K562 (cell line): ENCODE data around the gene TLDC2. TPM values are rescaled to one million over a fixed set of nuclear protein-coding genes. Genes with fewer than 3 reads are reported as not detected.

Experiments
- ARHGAP35 ChIP-seq: fragments of 450-650 bp; IDR thresholded peaks from 2 replicates; pipeline ENCODE4 v1.6.1; 2018; ENCODE audit not compliant: partially characterized antibody
- BRF1 ChIP-seq: IDR thresholded peaks from 3 replicates; pipeline ENCODE4 v1.6.1; 2011; ENCODE audit warnings: borderline replicate concordance, mild to moderate bottlenecking; ENCODE audit not compliant: insufficient read length; ENCODE audit errors: extremely low read depth
- CXXC5 ChIP-seq: fragments of 250-450 bp; sonication (Bioruptor Pico); IDR thresholded peaks from 2 replicates; pipeline ENCODE4 v1.8.0; 2022; ENCODE audit warnings: inconsistent platforms, mild to moderate bottlenecking, moderate library complexity
- DPF2 ChIP-seq: fragments of 450-650 bp; IDR thresholded peaks from 2 replicates; pipeline ENCODE4 v1.6.1; 2016
- EGR1 ChIP-seq: fragments of 450-650 bp; conservative IDR thresholded peaks from 2 replicates; pipeline ENCODE4 v1.6.1; 2017; ENCODE audit warnings: mild to moderate bottlenecking
- EP300 ChIP-seq: IDR thresholded peaks from 2 replicates; pipeline ENCODE4 v1.6.1; 2012; ENCODE audit warnings: low read length, improper control_type of control experiment
- FOXA3 ChIP-seq, 2 experiments: fragments of 450-650 bp in 1 of 2; sonication (generic) in 1 of 2; formaldehyde crosslinking; IDR thresholded peaks in 1 of 2; conservative IDR thresholded peaks in 1 of 2; 2 replicates each; pipeline versions ENCODE4 v1.4.0 to v1.8.0; 2020 to 2022; ENCODE audit warnings: mild to moderate bottlenecking in 2 of 2, missing genetic modification reagents in 1 of 2
- L3MBTL2 ChIP-seq: fragments of 450-650 bp; IDR thresholded peaks from 2 replicates; pipeline ENCODE4 v1.6.1; 2016; ENCODE audit warnings: mild to moderate bottlenecking, moderate library complexity
- MYBL2 ChIP-seq, 2 experiments: fragments of 450-650 bp in 1 of 2; sonication (generic) in 1 of 2; formaldehyde crosslinking in 1 of 2; IDR thresholded peaks; 2 replicates each; pipeline versions ENCODE4 v1.6.1 to v1.8.1; 2017 to 2022; ENCODE audit warnings: borderline replicate concordance in 1 of 2, inconsistent platforms in 1 of 2, low read depth in 1 of 2, mild to moderate bottlenecking in 1 of 2, missing genetic modification reagents in 1 of 2, moderate library complexity in 1 of 2
- NONO ChIP-seq, 2 experiments: fragments of 200-400 bp in 1 of 2; fragments of 450-650 bp in 1 of 2; formaldehyde crosslinking in 1 of 2; IDR thresholded peaks; 2 replicates each; pipeline ENCODE4 v1.6.1; 2017; ENCODE audit warnings: low read depth in 2 of 2, mild to moderate bottlenecking in 2 of 2, moderate library complexity in 2 of 2, low read length in 1 of 2
- NRF1 ChIP-seq, 2 experiments: fragments of 450-650 bp; IDR thresholded peaks in 1 of 2; conservative IDR thresholded peaks in 1 of 2; 2 replicates each; pipeline ENCODE4 v1.6.1; 2014; ENCODE audit warnings: mild to moderate bottlenecking in 2 of 2
- PKNOX1 ChIP-seq: fragments of 450-650 bp; IDR thresholded peaks from 2 replicates; pipeline ENCODE4 v1.6.1; 2016
- RBM34 ChIP-seq: fragments of 200-400 bp; formaldehyde crosslinking; IDR thresholded peaks from 2 replicates; pipeline ENCODE4 v1.6.1; 2018; ENCODE audit warnings: low read length, borderline replicate concordance; ENCODE audit not compliant: insufficient read depth
- SMAD3 ChIP-seq: fragments of 450-650 bp; formaldehyde crosslinking; conservative IDR thresholded peaks from 2 replicates; pipeline ENCODE4 v1.4.0; 2020; ENCODE audit warnings: mild to moderate bottlenecking
- SPI1 ChIP-seq: IDR thresholded peaks from 2 replicates; pipeline ENCODE4 v1.6.1; 2011; ENCODE audit warnings: low read depth, low read length, control low read depth, borderline replicate concordance
- VEZF1 ChIP-seq: fragments of 200-800 bp; sonication (Bioruptor generic); IDR thresholded peaks from 2 replicates; pipeline ENCODE4 v1.6.1; 2017; ENCODE audit warnings: missing genetic modification characterization, missing compliant biosample characterization
- ZNF695 ChIP-seq: fragments of 450-650 bp; formaldehyde crosslinking; IDR thresholded peaks from 2 replicates; pipeline ENCODE4 v1.4.0; 2020; ENCODE audit warnings: mild to moderate bottlenecking, moderate library complexity
- polyA plus RNA-seq, 8 experiments: library from polyadenylated mRNA; depleted of rRNA in 4 of 8; stranded (reverse) in 5 of 8; unstranded in 3 of 8; fragments of >200 nt; fragmentation: Nextera tagmentation in 2 of 8; fragmentation: Illumina TruSeq in 1 of 8; extraction: Ambion mirVana in 2 of 8; extraction: Trizol in 1 of 8; gene quantifications; 2 replicates each; pipeline versions ENCODE4 v1.2.1 to v1.2.3, GENCODE V29; 2011 to 2014; ENCODE audit warnings: inconsistent platforms in 1 of 8, missing spikeins in 1 of 8
- total RNA-seq, 7 experiments: library from RNA; depleted of rRNA in 6 of 7; stranded (reverse); fragments of >200 nt in 6 of 7; fragmentation: Illumina TruSeq in 2 of 7; extraction: Trizol in 2 of 7; gene quantifications; 2 replicates each; pipeline versions ENCODE4 v1.2.1 to v1.2.3, GENCODE V29; 2011 to 2021; ENCODE audit warnings: low replicate concordance in 1 of 7
- TF ChIP-seq, protein P1 (sequence below): sonication (generic); formaldehyde crosslinking; IDR thresholded peaks from 2 replicates; pipeline ENCODE4 v1.8.0; 2022; ENCODE audit warnings: missing genetic modification reagents, mild to moderate bottlenecking, moderate library complexity, borderline replicate concordance
- TF ChIP-seq, protein P2 (sequence below), 2 experiments: IDR thresholded peaks in 1 of 2; conservative IDR thresholded peaks in 1 of 2; 2 replicates each; pipeline ENCODE4 v1.6.1; 2016; ENCODE audit warnings: low read depth in 2 of 2, mild to moderate bottlenecking in 1 of 2, missing compliant biosample characterization in 1 of 2, missing genetic modification characterization in 1 of 2, moderate library complexity in 1 of 2

TLDC2 gene
- total and polyA plus RNA-seq, 9 of the 15 experiments (the other 6 are each of a cell fraction or from before 2014, with no cell fraction given), result not detected

DNA sequence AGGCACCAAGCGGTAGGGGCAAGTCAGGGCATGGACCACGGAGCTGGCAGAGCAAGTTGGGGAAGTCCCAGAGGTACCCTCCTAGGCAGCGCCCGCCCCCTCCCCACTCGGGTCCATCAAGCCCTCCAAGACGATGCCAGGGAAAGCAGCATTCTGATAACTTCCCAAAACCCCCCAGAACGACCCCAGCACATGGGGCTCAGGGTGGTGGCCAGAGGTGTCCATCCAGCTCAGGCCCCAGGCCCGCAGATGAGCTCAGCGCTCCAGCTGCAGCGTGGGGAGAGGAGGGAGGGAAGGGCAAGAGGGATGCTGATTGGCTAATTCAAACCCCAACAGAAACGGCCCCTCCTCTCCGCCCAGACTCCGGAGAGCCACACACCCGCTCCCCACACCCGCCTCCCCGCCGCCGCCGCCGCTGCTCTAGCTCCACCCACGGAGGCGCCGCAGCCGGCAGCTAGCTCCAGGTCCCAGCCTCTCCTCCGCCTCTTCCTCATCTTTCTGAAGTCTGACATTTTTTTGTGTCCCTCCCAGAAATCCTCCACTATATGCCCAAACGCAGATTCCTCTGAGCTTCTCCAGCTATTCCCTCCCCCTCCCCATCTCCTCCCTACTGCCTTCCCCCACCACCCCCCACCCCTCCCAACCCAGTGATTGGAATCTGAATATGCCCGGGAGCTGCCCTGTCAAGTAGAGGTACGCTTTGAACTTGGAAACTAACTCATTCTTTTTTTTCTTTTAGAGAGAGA is 40.3 kb upstream of the TLDC2 start (continued):
- peak; percentile 11; the same call in 1 of the 2 replicates for TF ChIP-seq EP300
- TF ChIP-seq SPI1, result peak; percentile 13; the same call in 1 of the 2 replicates
- TF ChIP-seq SMAD3 (CRISPR knock-in tag), result 0 out of 2 replicates have a peak, but pooled peaks have one; percentile 27
- TF ChIP-seq PKNOX1, result peak; percentile 50; the same call in 1 of the 2 replicates
- peak; percentile 36; the same call in 1 of the 2 replicates for TF ChIP-seq L3MBTL2
- peak; percentile 38; the same call in 1 of the 2 replicates for TF ChIP-seq DPF2
- no peak for TF ChIP-seq ARHGAP35
- TF ChIP-seq, protein P1, sequence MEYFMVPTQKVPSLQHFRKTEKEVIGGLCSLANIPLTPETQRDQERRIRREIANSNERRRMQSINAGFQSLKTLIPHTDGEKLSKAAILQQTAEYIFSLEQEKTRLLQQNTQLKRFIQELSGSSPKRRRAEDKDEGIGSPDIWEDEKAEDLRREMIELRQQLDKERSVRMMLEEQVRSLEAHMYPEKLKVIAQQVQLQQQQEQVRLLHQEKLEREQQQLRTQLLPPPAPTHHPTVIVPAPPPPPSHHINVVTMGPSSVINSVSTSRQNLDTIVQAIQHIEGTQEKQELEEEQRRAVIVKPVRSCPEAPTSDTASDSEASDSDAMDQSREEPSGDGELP, result peak; percentile 97
- TF ChIP-seq FOXA3 (CRISPR knock-in tag; conservative IDR thresholded peaks at IDR 0.05 in 1 of 2, IDR thresholded peaks at IDR 0.05 in 1 of 2), result no peak
- TF ChIP-seq RBM34, result no peak
- peak; percentile 82 for TF ChIP-seq EGR1
- TF ChIP-seq MYBL2 (IDR thresholded peaks at IDR 0.05; ENCODE audit: low read depth), result peak; percentile 97
- TF ChIP-seq MYBL2 (CRISPR knock-in tag; IDR thresholded peaks at IDR 0.05; ENCODE audit: borderline replicate concordance), result peak; percentile 77; the same call in 1 of the 2 replicates
- TF ChIP-seq NRF1 (conservative IDR thresholded peaks at IDR 0.05 in 1 of 2, IDR thresholded peaks at IDR 0.05 in 1 of 2), result peak; percentile 74 to 76
- TF ChIP-seq, protein P2, sequence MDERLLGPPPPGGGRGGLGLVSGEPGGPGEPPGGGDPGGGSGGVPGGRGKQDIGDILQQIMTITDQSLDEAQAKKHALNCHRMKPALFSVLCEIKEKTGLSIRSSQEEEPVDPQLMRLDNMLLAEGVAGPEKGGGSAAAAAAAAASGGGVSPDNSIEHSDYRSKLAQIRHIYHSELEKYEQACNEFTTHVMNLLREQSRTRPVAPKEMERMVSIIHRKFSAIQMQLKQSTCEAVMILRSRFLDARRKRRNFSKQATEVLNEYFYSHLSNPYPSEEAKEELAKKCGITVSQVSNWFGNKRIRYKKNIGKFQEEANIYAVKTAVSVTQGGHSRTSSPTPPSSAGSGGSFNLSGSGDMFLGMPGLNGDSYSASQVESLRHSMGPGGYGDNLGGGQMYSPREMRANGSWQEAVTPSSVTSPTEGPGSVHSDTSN (CRISPR knock-in tag; IDR thresholded peaks at IDR 0.05; ENCODE audit: low read depth), result no peak
- TF ChIP-seq, protein P2 (tag; conservative IDR thresholded peaks at IDR 0.05; ENCODE audit: low read depth), result no peak
- peak in 1 of 2 experiments; percentile 41; a peak in 1 of 4 replicates for TF ChIP-seq NONO (IDR thresholded peaks at IDR 0.05; ENCODE audit: low read depth in 2 of 2, low read length in 1 of 2)
- TF ChIP-seq ZNF695 (CRISPR knock-in tag), result no peak
- peak; percentile 97 for TF ChIP-seq VEZF1 (CRISPR knock-in tag)
- TF ChIP-seq BRF1, result no peak
- TF ChIP-seq CXXC5 (CRISPR knock-in tag), result peak; percentile 65; the same call in 1 of the 2 replicates
